ENCODE measurements around the gene SRSF12. TPM values are rescaled to one million over a fixed set of nuclear protein-coding genes. Genes with fewer than 3 reads are reported as not detected.
A peak's percentile ranks its signal among the peaks of the same experiment; 100 is the strongest.

Gene SRSF12
- total and polyA plus RNA-seq, 2 donors (not counting 1 experiment from before 2014, with no cell fraction given), result not detected

GRCh38 chr6:89154131-89154530, 36.3 kb upstream of the SRSF12 start:
- intact Hi-C loops (cut with micrococcal nuclease), result no loop called here
- Histone ChIP-seq H3K27me3 (replicated peaks in 1 of 4; ENCODE audit: control extremely low read depth in 1 of 4, control insufficient read depth in 3 of 4, insufficient read depth in 4 of 4, low read length in 3 of 4) (no peaks in the 10 kb centered on the region), H2AFZ (ENCODE audit: insufficient read depth, low read depth, low read length, poor library complexity, severe bottlenecking) (no peak overlapping the region), H4K20me1 (ENCODE audit: control insufficient read depth, insufficient read depth, low read length, poor library complexity, severe bottlenecking) (no peaks in the 10 kb centered on the region), H3K36me3 (replicated peaks in 1 of 2; ENCODE audit: control extremely low read depth in 1 of 2, control insufficient read depth in 1 of 2, extremely low read depth in 1 of 2, insufficient read depth in 2 of 2, low read length in 1 of 2) (peaks cover 0 to 8% of the 10 kb centered on the region in 2 experiments), H3K4me2 (replicated peaks; ENCODE audit: low read depth, low read length, poor library complexity, severe bottlenecking) (no peak overlapping the region), H3K4me3 (ENCODE audit: control extremely low read depth in 1 of 5, extremely low read depth in 1 of 5, insufficient read depth in 1 of 5, low read depth in 2 of 5, low read length in 4 of 5) (no peak overlapping the region), H3K9me3 (ENCODE audit: control extremely low read depth in 1 of 3, control insufficient read depth in 2 of 3, insufficient read depth in 1 of 3, low read length in 2 of 3) (no peaks in the 10 kb centered on the region), H3K9ac (ENCODE audit: low read length) (no peak overlapping the region), H3K4me1 (ENCODE audit: control insufficient read depth in 2 of 2, insufficient read depth in 2 of 2, low read length in 2 of 2) (no peaks in the 10 kb centered on the region), H3K27ac (ENCODE audit: low read length in 2 of 2) (no peak overlapping the region), H3K79me2 (ENCODE audit: control insufficient read depth, insufficient read depth, low read length) (no peaks in the 10 kb centered on the region)
- TF ChIP-seq CTCF (IDR thresholded peaks at IDR 0.05) (no peak), EZH2 (IDR thresholded peaks at IDR 0.05; ENCODE audit: borderline replicate concordance, insufficient read depth, low read depth, low read length, poor library complexity, severe bottlenecking) (no peak)
- POLR2A ChIA-PET, result no interaction called here
- Mint-ChIP-seq H3K4me1 (no peaks in the 10 kb centered on the region), H3K27me3 (no peaks in the 10 kb centered on the region), H3K4me3 (no peak overlapping the region), H3K27ac (no peak overlapping the region), H3K9me3 (ENCODE audit: insufficient read depth) (no peaks in the 10 kb centered on the region)
- WGBS (ENCODE audit: insufficient coverage), result no CpG with 5 or more reads among the region's 1 CpG
- no peak for ATAC-seq (ENCODE audit: low read depth)
- DNase-seq, result no peak
- CTCF ChIA-PET, result no interaction called here

GRCh38 chr6:89148016-89148750, 30.3 kb upstream of the SRSF12 start:
- ATAC-seq (ENCODE audit: low read depth), result no peak
- Mint-ChIP-seq H3K27me3 (no peaks in the 10 kb centered on the region), H3K9me3 (ENCODE audit: insufficient read depth) (no peaks in the 10 kb centered on the region), H3K27ac (no peak overlapping the region), H3K4me3 (peak overlapping the region; percentile 10), H3K4me1 (peaks cover 28% of the 10 kb centered on the region)
- no peak overlapping the region for H3K4me3 ChIP-seq (ENCODE audit: control extremely low read depth in 1 of 5, extremely low read depth in 1 of 5, insufficient read depth in 1 of 5, low read depth in 2 of 5, low read length in 4 of 5)
- no peak overlapping the region for H2AFZ ChIP-seq (ENCODE audit: insufficient read depth, low read depth, low read length, poor library complexity, severe bottlenecking)
- H3K27me3 ChIP-seq (replicated peaks in 1 of 4; ENCODE audit: control extremely low read depth in 1 of 4, control insufficient read depth in 3 of 4, insufficient read depth in 4 of 4, low read length in 3 of 4), result no peaks in the 10 kb centered on the region
- H3K4me1 ChIP-seq (ENCODE audit: control insufficient read depth in 2 of 2, insufficient read depth in 2 of 2, low read length in 2 of 2), result peaks cover 9 to 11% of the 10 kb centered on the region in 2 donors
- no peak for TF ChIP-seq EZH2 (IDR thresholded peaks at IDR 0.05; ENCODE audit: borderline replicate concordance, insufficient read depth, low read depth, low read length, poor library complexity, severe bottlenecking)
- TF ChIP-seq CTCF (IDR thresholded peaks at IDR 0.05), result no peak
- CTCF ChIA-PET, result interaction anchor here (0.6 to 1.2 kb wide), 3 partner anchors 49 to 374 kb away, joined by 4 read pairs; no protein-coding TSS in a partner anchor
- H3K4me2 ChIP-seq (replicated peaks; ENCODE audit: low read depth, low read length, poor library complexity, severe bottlenecking), result no peak overlapping the region
- WGBS (ENCODE audit: insufficient coverage), result 100% methylated on average over 8 of the region's 17 CpGs
- no peak overlapping the region for H3K9ac ChIP-seq (ENCODE audit: low read length)
- no peak for DNase-seq
- no peak overlapping the region for H3K27ac ChIP-seq (ENCODE audit: low read length in 2 of 2)
- peaks cover 14% of the 10 kb centered on the region for H3K79me2 ChIP-seq (ENCODE audit: control insufficient read depth, insufficient read depth, low read length)
- H4K20me1 ChIP-seq (ENCODE audit: control insufficient read depth, insufficient read depth, low read length, poor library complexity, severe bottlenecking), result no peaks in the 10 kb centered on the region
- POLR2A ChIA-PET, result no interaction called here
- intact Hi-C loops (cut with micrococcal nuclease), result loop anchor here (5.0 kb wide), 2 partner anchors 489 to 1446 kb away; partner anchors contain the start of genes AKIRIN2 and LYRM2
- no peaks in the 10 kb centered on the region for H3K9me3 ChIP-seq (ENCODE audit: control extremely low read depth in 1 of 3, control insufficient read depth in 2 of 3, insufficient read depth in 1 of 3, low read length in 2 of 3)
- H3K36me3 ChIP-seq (replicated peaks in 1 of 2; ENCODE audit: control extremely low read depth in 1 of 2, control insufficient read depth in 1 of 2, extremely low read depth in 1 of 2, insufficient read depth in 2 of 2, low read length in 1 of 2), result no peaks in the 10 kb centered on the region
